ENCODE measurements around the gene LCK.

LCK gene

DNA sequence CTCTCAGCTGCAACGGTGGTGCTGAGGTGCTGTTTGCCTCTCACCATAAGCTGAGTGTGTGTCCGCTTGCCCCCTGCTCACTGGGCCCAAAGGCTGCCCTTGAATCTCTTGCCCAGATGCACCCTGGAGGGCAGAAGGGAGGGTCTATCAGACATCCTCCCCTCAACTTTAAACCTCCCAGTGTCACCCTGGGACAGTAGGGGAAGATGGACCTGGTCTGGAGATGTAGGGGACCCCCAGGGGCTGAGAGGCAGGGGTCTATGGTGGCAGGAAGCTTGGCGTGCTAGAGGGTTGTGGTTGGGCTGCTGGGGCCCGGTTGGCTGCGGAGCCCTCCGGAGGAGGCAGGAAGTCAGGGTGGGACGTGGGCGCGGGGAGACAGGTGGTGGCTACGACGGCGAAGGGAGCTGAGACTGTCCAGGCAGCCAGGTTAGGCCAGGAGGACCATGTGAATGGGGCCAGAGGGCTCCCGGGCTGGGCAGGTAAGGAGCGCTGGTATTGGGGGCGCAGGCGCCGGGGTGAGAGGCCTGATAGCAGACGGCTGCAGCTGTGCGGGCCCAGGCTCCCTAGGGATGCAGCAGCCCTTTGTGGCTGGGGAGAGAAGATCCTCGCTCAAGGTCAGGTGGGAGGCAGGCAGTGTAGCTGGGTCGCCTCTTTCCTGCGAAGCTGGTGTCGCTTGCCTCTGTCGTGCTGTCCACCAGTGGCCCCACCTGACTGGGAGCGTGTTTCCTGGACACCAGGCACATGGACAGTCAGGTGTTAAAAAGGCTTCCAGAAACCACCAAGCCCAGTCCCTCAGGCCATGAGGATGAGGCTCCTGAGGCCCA is at the start of gene LCK:
TSS of gene LCK (plus strand) at position 373 of the 824 bp plus-strand sequence. CDS start 23,065 bp downstream, outside the sequence.
- DNase-seq: no peak

DNA sequence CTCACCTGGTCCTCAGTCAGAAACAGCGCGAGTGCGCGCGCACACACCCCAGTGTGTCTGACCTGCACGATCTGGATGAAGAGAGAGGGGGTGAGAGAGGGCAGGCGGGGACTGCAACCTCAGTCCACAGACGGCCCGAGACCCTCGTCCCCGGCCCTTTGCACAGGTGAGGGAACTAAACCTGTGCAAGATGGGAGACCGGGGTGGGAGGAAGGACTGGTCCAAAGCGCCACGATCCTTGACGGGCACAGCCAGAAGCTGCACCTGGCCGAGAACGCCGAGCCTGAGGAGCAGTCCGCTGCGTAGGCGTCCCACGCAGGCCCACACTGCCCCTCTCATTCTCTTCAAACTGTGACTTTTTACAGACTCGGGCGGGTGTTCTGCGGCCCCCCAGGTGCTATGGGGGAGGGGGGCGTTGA is 46.1 kb upstream of the LCK start:
- DNase-seq: no peak

DNA sequence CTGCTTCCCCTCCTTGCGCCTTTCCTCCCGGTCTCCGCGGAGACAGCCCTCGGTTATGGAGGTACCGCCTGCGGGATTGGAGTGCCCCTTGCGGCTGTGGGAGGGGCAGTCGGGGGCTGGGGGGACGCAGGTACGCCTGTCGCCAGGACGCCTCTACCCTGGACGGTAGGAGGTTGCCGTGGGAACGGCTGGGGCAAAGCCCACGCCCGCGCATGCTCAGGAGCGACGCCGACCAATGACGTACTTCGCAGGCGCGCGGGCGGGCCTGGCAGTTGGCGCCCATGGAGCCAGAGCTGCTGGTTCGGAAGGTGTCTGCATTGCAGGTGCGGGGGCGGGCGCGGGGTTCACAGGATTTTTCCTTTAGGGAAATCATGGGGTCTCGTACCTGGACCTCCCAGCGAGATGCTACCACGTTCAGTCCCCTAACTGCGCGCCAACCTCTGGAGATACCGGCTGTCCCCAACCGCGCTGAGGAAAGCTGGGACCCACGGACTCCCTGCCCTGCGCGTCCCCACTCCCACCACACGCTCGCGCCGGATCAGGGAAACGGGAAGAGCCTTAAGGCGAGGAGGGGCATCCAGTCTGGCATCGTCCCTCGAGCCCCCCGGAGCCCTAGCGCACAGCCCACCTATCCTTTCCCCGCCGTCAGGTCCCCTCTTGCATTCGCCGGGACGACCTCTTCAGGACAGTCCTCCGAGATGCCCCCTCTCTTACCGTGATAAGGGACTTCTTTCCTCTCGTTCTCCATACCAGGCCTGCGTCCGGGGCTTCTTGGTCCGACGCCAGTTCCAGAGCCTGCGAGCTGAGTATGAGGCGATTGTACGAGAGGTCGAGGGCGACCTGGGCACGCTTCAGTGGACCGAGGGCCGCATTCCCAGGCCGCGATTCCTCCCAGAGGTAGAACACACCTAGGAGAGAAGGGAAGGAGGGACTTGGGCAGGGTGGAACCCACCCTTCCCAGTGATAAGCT is 45.4 kb upstream of the LCK start, which contains the start of gene IQCC:
TSS of gene IQCC (plus strand) at position 271 of the 970 bp plus-strand sequence. CDS start at position 282, 11 bp downstream.
- peak; percentile 75 for DNase-seq

DNA sequence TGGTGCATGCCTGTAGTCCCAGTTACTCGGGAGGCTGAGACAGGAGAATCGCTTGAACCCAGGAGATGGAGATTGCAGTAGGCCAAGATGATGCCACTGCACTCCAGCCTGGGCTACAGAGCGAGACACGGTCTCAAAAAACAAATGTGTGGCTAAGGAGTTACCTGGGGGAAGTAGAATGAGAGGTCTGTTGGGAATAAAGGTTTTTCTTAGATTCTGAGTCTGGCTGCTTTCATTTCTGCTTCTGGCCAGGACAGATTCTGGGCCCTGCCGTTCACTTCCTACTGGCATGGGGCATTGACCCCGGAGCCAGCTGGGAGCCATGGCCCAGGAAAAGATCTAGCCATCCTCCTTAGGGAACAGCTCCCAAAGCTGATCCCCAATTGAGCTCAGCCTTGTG is 42.6 kb upstream of the LCK start:
- no peak for DNase-seq

DNA sequence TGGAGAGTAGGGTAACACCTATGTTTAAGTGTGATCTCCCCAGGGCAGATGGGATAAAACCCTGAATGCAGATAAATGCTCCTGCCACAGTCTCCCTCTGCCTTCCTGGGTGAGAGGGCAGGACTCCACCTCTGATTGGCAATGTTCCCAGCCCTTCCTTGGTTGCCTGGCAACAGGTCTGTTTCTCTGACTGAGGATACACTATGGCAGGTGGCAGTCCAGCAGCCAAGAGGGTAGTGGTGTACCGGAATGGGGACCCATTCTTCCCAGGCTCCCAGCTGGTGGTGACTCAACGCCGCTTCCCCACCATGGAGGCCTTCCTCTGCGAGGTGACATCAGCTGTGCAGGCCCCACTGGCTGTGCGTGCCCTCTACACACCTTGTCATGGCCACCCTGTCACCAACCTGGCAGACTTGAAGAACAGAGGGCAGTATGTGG is 42.2 kb upstream of the LCK start, which contains the start of gene DCDC2B:
TSS of gene DCDC2B (plus strand) at position 199 of the 438 bp plus-strand sequence. CDS start at position 204, 5 bp downstream.
- peak; percentile 30 for DNase-seq

DNA sequence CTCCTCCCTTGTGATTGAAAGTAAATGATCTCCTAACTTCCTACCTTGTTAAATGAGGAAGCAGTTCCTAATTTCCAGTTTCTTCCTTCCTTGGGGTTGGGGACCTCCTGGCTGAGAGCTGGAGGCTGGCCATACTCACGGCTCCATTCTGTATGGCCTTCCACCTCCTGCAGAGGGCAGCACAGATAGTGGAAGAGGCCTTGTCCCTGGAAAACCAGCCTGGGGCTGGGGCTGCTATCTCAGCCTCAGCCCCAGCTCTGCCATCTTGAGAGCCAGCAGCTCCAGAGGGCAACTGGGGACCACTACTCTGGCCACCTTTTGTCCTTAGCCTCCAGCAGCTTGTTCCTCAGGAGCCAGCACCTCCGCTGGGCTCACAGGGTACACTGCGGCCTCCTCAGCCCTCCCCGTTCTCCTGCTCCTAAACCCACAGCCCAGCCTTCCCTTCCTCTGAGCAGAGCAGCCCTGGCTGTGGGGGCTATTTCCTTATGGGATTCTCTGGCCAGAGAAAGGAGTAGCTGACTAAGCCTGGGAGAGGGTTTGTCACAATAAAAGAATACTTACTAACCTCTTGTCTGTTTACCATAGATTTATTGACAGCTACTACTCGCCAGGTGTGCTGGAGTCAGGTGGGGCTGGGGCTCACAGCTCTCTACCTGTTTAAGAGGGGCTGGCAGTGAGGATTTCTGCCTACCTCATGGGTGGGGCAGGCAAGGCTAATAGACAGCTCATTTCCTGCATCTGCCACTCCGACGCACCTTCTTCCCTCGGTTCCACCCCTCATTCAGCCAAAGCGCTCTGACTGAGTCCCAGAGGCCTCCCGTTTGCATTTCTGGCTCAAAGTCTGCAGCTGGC is 35.2 kb upstream of the LCK start:
- peak; percentile 59 for DNase-seq

DNA sequence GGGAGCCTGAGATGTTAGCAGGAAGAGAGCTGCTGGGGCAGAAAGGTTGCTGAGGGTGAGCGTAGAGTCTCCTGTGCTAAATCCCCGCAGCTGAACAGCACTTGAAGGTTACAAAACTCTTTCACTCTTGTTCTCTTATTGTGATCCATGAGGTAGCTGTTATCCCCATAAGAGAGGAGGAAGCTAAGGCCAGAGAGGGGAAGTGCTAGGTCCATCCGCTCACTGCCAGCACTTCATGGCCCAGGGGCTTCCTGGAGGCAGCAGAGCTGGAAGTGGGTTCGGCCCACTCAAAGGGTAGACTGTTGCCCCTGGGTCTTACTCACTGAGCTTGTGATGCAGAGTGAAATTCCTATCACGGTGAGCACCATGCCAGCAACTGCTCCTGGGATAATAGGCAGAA is 34.5 kb upstream of the LCK start:
- DNase-seq: no peak

DNA sequence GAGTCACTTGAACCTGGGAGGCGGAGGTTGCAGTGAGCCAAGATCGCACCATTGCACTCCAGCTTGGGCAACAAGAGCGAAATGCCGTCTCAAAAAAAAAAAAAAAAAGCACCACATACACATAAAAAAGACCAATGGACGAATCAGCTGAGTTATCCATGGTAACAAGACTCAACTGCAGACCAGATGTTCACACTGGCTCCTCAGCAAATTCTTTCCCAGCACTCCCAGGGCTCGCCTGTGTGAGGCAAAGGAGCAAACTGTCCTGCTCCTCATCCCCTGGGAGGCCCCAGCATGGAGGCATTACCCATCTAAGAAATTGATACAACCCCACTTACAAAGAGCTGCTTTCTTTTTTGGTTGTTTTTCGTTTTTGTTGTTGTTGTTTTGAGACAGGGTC is 32.0 kb upstream of the LCK start:
- DNase-seq: peak; percentile 36

DNA sequence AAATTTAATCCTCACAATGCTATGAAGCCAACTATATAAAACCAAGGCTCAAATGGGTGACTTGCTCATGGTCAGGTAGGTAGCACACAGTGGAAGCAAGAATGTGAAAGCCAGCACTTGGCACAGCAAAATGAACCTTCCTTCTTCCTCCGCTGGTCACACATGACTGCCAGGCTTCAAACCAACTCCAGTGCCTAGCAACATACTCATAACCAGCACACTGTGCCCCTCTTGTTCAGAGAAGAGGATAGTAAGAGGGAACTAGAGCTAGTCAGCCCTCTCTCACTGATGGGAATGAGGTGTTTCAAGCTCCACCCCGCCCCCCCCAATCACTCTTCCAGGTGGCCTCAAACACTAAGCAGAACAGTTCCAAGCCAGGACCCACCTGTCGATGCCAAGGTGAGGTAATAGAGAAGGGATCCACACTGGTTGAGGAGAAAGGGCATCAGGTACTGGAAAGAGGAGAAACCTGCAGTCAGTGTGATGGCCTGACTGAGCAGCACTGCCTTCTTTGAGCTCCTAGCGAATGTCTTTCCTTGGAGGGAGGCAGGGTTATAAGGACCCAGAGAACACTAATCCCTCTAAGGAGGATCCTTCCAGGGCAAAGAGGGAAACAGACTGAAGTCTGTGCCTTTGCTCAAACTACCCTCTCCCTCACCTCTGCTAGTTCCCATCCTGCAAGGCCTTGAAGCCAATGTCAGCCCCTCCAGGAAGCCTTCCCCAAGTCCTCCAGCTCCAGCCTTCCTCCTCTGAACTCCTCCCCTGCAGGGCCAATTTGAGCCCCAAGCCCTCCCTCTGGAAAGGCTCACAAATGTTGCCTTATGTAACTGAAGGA is 30.1 kb upstream of the LCK start:
- DNase-seq: no peak

DNA sequence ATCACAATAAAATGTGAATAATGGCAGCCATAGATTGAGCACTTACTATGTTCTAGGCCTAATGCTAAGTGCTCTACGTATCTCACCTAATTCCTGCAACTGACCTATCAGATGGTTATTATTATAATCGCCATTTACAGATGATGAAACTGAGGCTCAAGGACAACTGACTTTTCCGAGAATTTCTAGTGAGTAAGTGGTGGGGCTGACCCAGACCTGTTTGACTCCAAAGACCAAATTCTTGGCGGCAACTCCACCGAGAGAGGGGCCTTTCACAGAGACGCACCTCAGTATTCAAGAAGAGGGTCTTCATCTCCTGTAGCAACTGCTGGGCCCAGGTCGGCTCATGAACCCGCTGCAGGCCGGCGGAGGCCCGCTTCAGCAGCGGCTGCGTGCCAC is 29.5 kb upstream of the LCK start:
- no peak for DNase-seq

DNA sequence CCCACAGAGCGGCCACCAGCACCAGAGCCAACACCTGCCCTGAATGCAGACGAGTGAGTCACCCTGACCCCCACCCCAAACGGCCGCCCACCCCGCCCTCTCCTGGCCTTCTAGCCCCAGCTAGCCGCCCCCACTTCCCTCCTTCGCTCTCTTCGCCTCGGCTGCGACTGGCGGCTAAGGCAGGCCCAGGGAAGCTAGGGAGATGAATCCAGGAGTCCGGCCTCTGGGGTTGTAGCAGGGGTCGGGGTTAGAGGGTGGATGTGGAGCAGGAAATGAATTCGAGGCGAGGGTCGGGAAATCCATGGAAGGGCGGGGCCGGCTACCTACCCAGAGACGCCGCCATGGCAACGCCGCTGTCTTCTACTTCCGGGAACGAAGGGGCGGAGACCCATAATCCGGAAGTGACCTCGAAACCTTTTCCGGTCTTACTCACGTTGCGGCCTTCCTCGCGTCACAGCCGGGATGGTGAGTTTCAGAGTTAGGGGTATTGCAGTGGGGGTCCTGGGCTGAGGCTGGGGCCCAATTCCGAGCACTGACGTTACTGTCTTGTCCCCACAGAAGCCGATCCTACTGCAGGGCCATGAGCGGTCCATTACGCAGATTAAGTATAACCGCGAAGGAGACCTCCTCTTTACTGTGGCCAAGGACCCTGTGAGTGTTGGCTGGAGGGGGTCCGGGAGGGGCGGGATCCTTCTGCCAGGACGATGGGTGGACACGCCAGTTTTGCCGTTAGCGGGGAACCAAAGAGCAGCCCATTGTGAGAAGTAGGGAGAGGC is 28.9 kb upstream of the LCK start, which contains the start of the genes EIF3I and TMEM234:
TSS of gene EIF3I (plus strand) at position 428 of the 776 bp plus-strand sequence. CDS start at position 463, 35 bp downstream.
TSS of gene TMEM234 (minus strand) at position 374 of the 776 bp plus-strand sequence. CDS start at position 343, 31 bp downstream.
- DNase-seq: peak; percentile 89

DNA sequence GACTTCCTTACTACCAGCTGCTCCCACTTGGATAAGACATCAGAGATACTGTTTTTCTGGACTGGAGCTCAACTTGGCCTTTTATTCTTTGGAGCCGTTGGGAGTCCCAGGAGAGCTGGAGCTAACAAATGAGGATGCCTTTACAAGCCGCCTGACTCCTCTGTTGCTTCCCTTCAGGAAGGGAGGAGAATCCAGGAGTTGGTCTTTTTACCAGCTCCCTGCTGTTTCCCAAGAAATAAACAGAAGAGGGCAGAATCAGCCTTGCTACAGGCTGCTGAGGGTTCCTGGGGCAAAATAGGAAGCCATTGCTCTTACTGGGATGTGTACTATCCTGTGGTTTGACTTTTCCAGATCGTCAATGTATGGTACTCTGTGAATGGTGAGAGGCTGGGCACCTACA is 27.4 kb upstream of the LCK start:
- no peak for DNase-seq

DNA sequence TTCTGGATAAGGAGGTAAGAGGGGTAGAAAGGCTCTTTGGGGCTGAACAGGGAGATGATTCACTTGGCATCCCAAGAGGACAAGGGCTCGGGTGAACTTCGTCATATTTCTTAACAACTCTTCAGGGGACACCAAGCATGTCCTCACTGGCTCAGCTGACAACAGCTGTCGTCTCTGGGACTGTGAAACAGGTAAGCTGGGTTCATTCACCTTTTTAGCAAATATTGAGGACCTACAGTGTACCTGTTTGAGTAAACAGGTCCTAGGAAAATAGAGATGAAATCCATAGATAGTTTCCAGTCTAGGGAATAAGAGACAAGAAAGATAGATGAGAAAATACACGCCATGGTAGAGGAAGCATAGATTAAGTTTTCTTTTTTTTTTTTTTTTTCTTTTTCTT is 26.8 kb upstream of the LCK start:
- DNase-seq: no peak

DNA sequence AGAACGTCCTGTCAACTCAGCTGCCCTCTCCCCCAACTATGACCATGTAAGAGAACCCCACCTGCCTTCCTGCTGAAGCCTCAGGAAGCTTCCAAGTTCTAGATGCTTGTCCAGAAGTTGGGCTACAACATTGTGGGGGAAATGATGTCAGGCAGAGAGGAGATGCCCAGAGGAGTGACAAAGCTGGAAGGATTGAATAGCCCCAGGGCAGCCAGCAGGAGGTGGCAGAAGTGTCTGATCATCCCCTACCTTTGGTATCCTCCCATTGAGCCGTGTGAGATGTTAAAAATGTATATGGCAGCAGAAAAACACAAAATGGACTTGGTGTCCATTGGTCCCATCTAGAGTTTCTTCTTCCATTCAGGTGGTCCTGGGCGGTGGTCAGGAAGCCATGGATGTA is 22.3 kb upstream of the LCK start:
- DNase-seq: no peak

DNA sequence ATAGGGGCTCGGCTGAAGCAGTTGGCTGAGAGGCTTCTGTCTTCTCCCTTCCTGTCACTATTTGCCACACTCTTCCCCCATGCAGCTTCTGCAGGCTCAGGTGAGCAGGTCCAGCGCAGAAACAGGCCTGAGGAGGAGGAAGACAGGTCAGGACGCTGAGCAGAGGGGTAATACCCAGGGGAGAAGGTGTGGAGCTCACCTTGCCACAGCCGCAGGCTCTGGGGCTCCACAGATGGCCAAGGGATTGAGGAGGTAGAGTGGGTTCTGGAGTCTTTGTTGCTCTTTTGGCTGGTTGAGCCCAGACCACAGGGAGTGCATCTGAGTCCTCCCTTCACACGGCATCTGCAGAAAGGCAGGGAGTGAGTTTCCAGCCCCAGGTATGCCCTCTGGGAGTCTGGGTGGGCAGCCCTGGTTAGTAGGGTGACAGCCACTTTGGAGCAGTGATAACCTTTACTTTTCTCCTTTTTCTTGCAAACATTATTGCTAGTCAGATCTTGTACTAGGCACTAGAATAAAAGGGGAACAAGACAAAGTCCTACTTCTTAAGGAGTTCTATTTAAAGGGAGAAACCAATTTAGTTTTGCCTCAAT is 19.1 kb upstream of the LCK start:
- no peak for DNase-seq

DNA sequence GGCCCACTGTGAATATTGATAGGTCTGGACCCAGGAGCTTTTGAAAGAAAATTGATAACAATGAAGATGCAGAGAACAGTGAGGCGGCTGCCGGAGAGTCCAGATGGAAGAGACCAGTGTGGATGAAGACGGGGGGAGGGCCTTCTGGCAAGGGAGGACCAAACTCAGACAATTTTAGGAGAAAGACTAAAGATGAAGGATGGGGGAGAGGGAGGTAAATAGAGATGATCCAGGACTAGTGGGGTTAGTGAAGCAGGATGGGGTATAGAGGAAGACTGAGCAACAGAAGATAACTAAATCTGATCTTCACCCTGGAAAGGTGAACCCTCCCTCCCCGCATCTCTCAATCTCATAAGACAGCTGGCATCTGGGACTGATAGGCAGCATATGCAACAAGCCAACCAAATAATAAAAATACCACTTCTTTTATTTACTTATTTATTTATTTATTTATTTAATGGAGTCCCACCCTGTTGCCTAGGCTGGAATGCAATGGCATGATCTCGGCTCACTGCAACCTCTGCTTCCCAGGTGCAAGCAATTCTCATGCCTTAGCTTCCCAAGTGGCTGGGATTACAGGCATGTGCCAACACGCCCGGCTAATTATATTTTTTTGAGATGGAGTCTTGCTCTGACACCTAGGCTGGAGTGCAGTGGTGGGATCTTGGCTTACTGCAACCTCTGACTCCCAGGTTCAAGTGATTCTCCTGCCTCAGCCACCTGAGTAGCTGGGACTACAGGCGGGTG is 18.3 kb upstream of the LCK start:
- DNase-seq: no peak

DNA sequence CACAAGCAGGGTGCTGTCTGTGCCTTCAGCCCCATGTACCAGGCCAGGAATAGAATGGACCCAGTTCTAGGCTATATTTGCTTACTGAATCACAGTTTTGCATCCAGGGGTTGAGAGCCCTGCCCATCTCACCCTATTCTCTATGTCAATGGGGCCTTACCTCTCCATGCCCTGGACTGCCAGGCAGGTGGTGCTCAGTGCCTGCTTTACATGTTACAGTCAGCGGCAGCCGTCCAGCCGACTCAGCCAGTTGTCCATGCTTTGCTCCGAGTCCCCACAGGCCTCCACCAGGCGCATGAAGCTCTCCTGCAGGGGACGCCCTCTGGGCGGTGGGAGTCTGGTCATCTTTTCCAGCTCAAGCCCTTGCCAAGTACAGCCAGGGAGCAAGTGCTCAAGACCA is 16.3 kb upstream of the LCK start:
- no peak for DNase-seq

DNA sequence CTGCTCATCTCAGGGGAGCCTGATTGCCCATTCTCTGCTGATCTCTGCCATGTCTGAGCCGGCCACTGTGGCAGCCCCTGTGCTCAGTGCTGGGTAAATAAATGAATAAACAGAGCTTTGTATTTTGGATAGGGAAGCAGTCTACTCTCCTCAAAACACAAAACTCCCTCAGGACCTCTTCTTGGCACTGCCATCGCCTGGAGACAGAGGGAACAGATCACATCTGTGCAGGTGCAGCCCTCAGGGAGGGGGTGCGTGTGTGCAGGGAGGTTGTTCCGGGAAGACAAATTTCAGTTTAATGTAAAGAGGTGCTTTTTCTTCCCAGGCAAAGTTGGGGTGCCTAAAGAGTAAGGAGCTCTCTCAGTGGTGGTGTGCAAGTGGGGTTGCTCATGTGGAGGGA is 11.7 kb upstream of the LCK start:
- no peak for DNase-seq

DNA sequence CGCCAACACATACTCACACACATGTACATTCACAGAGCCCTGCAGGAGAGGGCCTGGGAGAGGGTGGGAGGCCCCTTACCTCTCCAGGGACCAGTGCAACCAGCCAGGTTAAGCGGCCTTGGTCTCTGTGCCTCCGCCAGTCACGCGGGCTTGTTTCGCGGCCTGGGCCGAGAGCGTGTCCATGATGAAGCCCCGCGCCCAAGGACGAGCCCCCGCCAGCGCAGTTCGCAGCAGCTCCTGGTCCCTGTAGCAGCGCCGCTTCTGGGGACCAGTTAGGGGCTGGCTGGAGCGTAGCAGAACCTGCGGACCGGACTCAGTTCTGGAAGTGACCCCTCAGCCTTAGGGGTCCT is 11.3 kb upstream of the LCK start:
- DNase-seq: no peak

Measured in fibroblast of skin of right quadriceps (primary cell).